ENCODE measurements around the gene MAF. TPM values are rescaled to one million over a fixed set of nuclear protein-coding genes. Genes with fewer than 3 reads are reported as not detected.

Gene MAF
- polyA plus RNA-seq, 3 donors = 0.03 to 0.92 TPM; not detected in 1

- H3K4me3 ChIP-seq (replicated peaks in 1 of 3; ENCODE audit: low read depth in 2 of 3, low read length in 3 of 3) = no peak overlapping the region
- Mint-ChIP-seq H3K27ac (no peak overlapping the region), H3K4me3 (no peak overlapping the region), H3K36me3 (no peaks in the 10 kb centered on the region), H3K9me3 (peaks cover 2 to 8% (median 2%) of the 10 kb centered on the region in 7 donors), H3K27me3 (ENCODE audit: low read depth in 3 of 3) (peaks cover 7 to 8% (median 8%) of the 10 kb centered on the region in 3 donors), H3K4me1 (no peaks in the 10 kb centered on the region)
- H2AFZ ChIP-seq (ENCODE audit: insufficient read depth, low read depth, low read length, poor library complexity, severe bottlenecking) = no peak overlapping the region
- H3K4me2 ChIP-seq (replicated peaks; ENCODE audit: extremely low read depth, low read length, poor library complexity, severe bottlenecking) = no peak overlapping the region
- no peaks in the 10 kb centered on the region for H4K20me1 ChIP-seq (ENCODE audit: insufficient read depth, low read length)
- no peaks in the 10 kb centered on the region for H3K79me2 ChIP-seq (ENCODE audit: insufficient read depth, low read length)
- no peak overlapping the region for H3K9ac ChIP-seq (ENCODE audit: insufficient read depth, low read length, poor library complexity, severe bottlenecking)
- no peaks in the 10 kb centered on the region for H3K36me3 ChIP-seq (replicated peaks in 1 of 2; ENCODE audit: control insufficient read depth in 1 of 2, insufficient read depth in 2 of 2, low read length in 2 of 2)
- TF ChIP-seq CTCF (IDR thresholded peaks at IDR 0.05) = no peak
- peaks cover 0 to 4% of the 10 kb centered on the region in 2 donors for H3K27me3 ChIP-seq (ENCODE audit: control insufficient read depth in 2 of 2, insufficient read depth in 2 of 2, low read length in 2 of 2)
- intact Hi-C loops (cut with micrococcal nuclease) = no loop called here
- WGBS (ENCODE audit: insufficient coverage) = no CpG with 5 or more reads among the region's 1 CpG
- no peaks in the 10 kb centered on the region for H3K9me3 ChIP-seq (replicated peaks in 1 of 2; ENCODE audit: control insufficient read depth in 1 of 2, insufficient read depth in 1 of 2, low read length in 2 of 2)
- DNase-seq = no peak
- H3K27ac ChIP-seq (ENCODE audit: low read depth in 1 of 2, low read length in 2 of 2) = no peak overlapping the region
- no peaks in the 10 kb centered on the region for H3K4me1 ChIP-seq (ENCODE audit: control insufficient read depth in 1 of 2, insufficient read depth in 2 of 2, low read length in 2 of 2)
Observed at GRCh38 chr16:79559532-79559931, 41.0 kb downstream of the MAF start.

- no CpG with 5 or more reads among the region's 3 CpGs for WGBS (ENCODE audit: insufficient coverage)
- no peak overlapping the region for H2AFZ ChIP-seq (ENCODE audit: insufficient read depth, low read depth, low read length, poor library complexity, severe bottlenecking)
- no peak overlapping the region for H3K4me3 ChIP-seq (replicated peaks in 1 of 3; ENCODE audit: low read depth in 2 of 3, low read length in 3 of 3)
- no peak overlapping the region for H3K4me2 ChIP-seq (replicated peaks; ENCODE audit: extremely low read depth, low read length, poor library complexity, severe bottlenecking)
- no peak for TF ChIP-seq CTCF (IDR thresholded peaks at IDR 0.05)
- peaks cover 0 to 2% of the 10 kb centered on the region in 2 donors for H3K4me1 ChIP-seq (ENCODE audit: control insufficient read depth in 1 of 2, insufficient read depth in 2 of 2, low read length in 2 of 2)
- Mint-ChIP-seq H3K36me3 (no peaks in the 10 kb centered on the region), H3K4me3 (no peak overlapping the region), H3K27ac (no peak overlapping the region), H3K4me1 (peaks cover 2% of the 10 kb centered on the region), H3K9me3 (peaks cover 2 to 8% (median 4%) of the 10 kb centered on the region in 7 donors), H3K27me3 (ENCODE audit: low read depth in 3 of 3) (peaks cover 2 to 8% (median 5%) of the 10 kb centered on the region in 3 donors)
- no peaks in the 10 kb centered on the region for H3K36me3 ChIP-seq (replicated peaks in 1 of 2; ENCODE audit: control insufficient read depth in 1 of 2, insufficient read depth in 2 of 2, low read length in 2 of 2)
- no peak overlapping the region for H3K9ac ChIP-seq (ENCODE audit: insufficient read depth, low read length, poor library complexity, severe bottlenecking)
- no peaks in the 10 kb centered on the region for H3K9me3 ChIP-seq (replicated peaks in 1 of 2; ENCODE audit: control insufficient read depth in 1 of 2, insufficient read depth in 1 of 2, low read length in 2 of 2)
- H3K27me3 ChIP-seq (ENCODE audit: control insufficient read depth in 2 of 2, insufficient read depth in 2 of 2, low read length in 2 of 2) = peaks cover 0 to 2% of the 10 kb centered on the region in 2 donors
- intact Hi-C loops (cut with micrococcal nuclease) = no loop called here
- DNase-seq = no peak
- H3K27ac ChIP-seq (ENCODE audit: low read depth in 1 of 2, low read length in 2 of 2) = no peak overlapping the region
- no peaks in the 10 kb centered on the region for H4K20me1 ChIP-seq (ENCODE audit: insufficient read depth, low read length)
- no peaks in the 10 kb centered on the region for H3K79me2 ChIP-seq (ENCODE audit: insufficient read depth, low read length)
Observed at GRCh38 chr16:79557421-79557820, 43.1 kb downstream of the MAF start.
